Rectal smooth muscle tissue (tissue), 1 donor: ENCODE data around the gene LSAMP.

Source experiments
- H3K27ac ChIP-seq: one replicate; pipeline ENCODE4 v1.7.0; 2013; ENCODE audit warnings: low read depth, low read length, inconsistent platforms
- H3K27me3 ChIP-seq: one replicate; pipeline ENCODE4 v1.7.0; 2013; ENCODE audit warnings: low read length; ENCODE audit not compliant: control insufficient read depth, insufficient read depth
- H3K36me3 ChIP-seq: one replicate; pipeline ENCODE4 v1.7.0; 2013; ENCODE audit warnings: low read length; ENCODE audit not compliant: control insufficient read depth, insufficient read depth
- H3K4me1 ChIP-seq: one replicate; pipeline ENCODE4 v1.7.0; 2013; ENCODE audit warnings: low read length; ENCODE audit not compliant: control insufficient read depth, insufficient read depth
- H3K4me3 ChIP-seq: one replicate; pipeline ENCODE4 v1.7.0; 2013; ENCODE audit warnings: low read length
- H3K9ac ChIP-seq: one replicate; pipeline ENCODE4 v1.7.0; 2013; ENCODE audit warnings: low read length

Gene LSAMP

GRCh38 chr3:115947325-115947724 lies 498.0 kb downstream of the LSAMP start:
- Histone ChIP-seq H3K4me3 (no peak overlapping the region), H3K27me3 (no peaks in the 10 kb centered on the region), H3K4me1 (no peaks in the 10 kb centered on the region), H3K9ac (no peak overlapping the region), H3K36me3 (no peaks in the 10 kb centered on the region), H3K27ac (no peak overlapping the region)

GRCh38 chr3:115943579-115943978 lies 501.7 kb downstream of the LSAMP start:
- Histone ChIP-seq H3K4me3 (no peak overlapping the region), H3K27me3 (no peaks in the 10 kb centered on the region), H3K36me3 (no peaks in the 10 kb centered on the region), H3K27ac (no peak overlapping the region), H3K9ac (no peak overlapping the region), H3K4me1 (no peaks in the 10 kb centered on the region)

- H3K9ac ChIP-seq = no peak overlapping the region
- H3K4me3 ChIP-seq = no peak overlapping the region
- H3K27me3 ChIP-seq = no peaks in the 10 kb centered on the region
- no peaks in the 10 kb centered on the region for H3K36me3 ChIP-seq
- H3K27ac ChIP-seq = no peak overlapping the region
- no peaks in the 10 kb centered on the region for H3K4me1 ChIP-seq
Measured at GRCh38 chr3:115937054-115937453, 508.2 kb downstream of the LSAMP start.

- Histone ChIP-seq H3K9ac (no peak overlapping the region), H3K27ac (no peak overlapping the region), H3K27me3 (no peaks in the 10 kb centered on the region), H3K36me3 (no peaks in the 10 kb centered on the region), H3K4me1 (no peaks in the 10 kb centered on the region), H3K4me3 (no peak overlapping the region)
Measured at GRCh38 chr3:115932807-115933206, 512.5 kb downstream of the LSAMP start.

- Histone ChIP-seq H3K27me3 (no peaks in the 10 kb centered on the region), H3K4me3 (no peak overlapping the region), H3K4me1 (no peaks in the 10 kb centered on the region), H3K9ac (no peak overlapping the region), H3K36me3 (no peaks in the 10 kb centered on the region), H3K27ac (no peak overlapping the region)
Measured at GRCh38 chr3:115931581-115931980, 513.7 kb downstream of the LSAMP start.

GRCh38 chr3:115930922-115931321 lies 514.4 kb downstream of the LSAMP start:
- no peaks in the 10 kb centered on the region for H3K4me1 ChIP-seq
- no peak overlapping the region for H3K4me3 ChIP-seq
- no peak overlapping the region for H3K9ac ChIP-seq
- no peak overlapping the region for H3K27ac ChIP-seq
- H3K27me3 ChIP-seq = no peaks in the 10 kb centered on the region
- no peaks in the 10 kb centered on the region for H3K36me3 ChIP-seq

- Histone ChIP-seq H3K4me3 (no peak overlapping the region), H3K27ac (no peak overlapping the region), H3K4me1 (no peaks in the 10 kb centered on the region), H3K9ac (no peak overlapping the region), H3K27me3 (no peaks in the 10 kb centered on the region), H3K36me3 (no peaks in the 10 kb centered on the region)
Measured at GRCh38 chr3:115930168-115930567, 515.1 kb downstream of the LSAMP start.

- Histone ChIP-seq H3K27ac (no peak overlapping the region), H3K36me3 (no peaks in the 10 kb centered on the region), H3K27me3 (no peaks in the 10 kb centered on the region), H3K9ac (no peak overlapping the region), H3K4me1 (no peaks in the 10 kb centered on the region), H3K4me3 (no peak overlapping the region)
Measured at GRCh38 chr3:115928376-115928775, 516.9 kb downstream of the LSAMP start.

- Histone ChIP-seq H3K27me3 (no peaks in the 10 kb centered on the region), H3K9ac (no peak overlapping the region), H3K36me3 (no peaks in the 10 kb centered on the region), H3K4me3 (no peak overlapping the region), H3K4me1 (no peaks in the 10 kb centered on the region), H3K27ac (no peak overlapping the region)
Measured at GRCh38 chr3:115927197-115927596, 518.1 kb downstream of the LSAMP start.

GRCh38 chr3:115922681-115923347 lies 522.5 kb downstream of the LSAMP start:
- Histone ChIP-seq H3K27ac (no peak overlapping the region), H3K9ac (no peak overlapping the region), H3K4me3 (no peak overlapping the region), H3K27me3 (no peaks in the 10 kb centered on the region), H3K36me3 (no peaks in the 10 kb centered on the region), H3K4me1 (no peaks in the 10 kb centered on the region)

GRCh38 chr3:115921711-115922110 lies 523.6 kb downstream of the LSAMP start:
- Histone ChIP-seq H3K27ac (no peak overlapping the region), H3K27me3 (no peaks in the 10 kb centered on the region), H3K4me3 (no peak overlapping the region), H3K36me3 (no peaks in the 10 kb centered on the region), H3K4me1 (no peaks in the 10 kb centered on the region), H3K9ac (no peak overlapping the region)

GRCh38 chr3:115918900-115919299 lies 526.4 kb downstream of the LSAMP start:
- Histone ChIP-seq H3K27me3 (no peaks in the 10 kb centered on the region), H3K27ac (no peak overlapping the region), H3K36me3 (no peaks in the 10 kb centered on the region), H3K9ac (no peak overlapping the region), H3K4me3 (no peak overlapping the region), H3K4me1 (no peaks in the 10 kb centered on the region)

GRCh38 chr3:115916866-115917265 lies 528.4 kb downstream of the LSAMP start:
- no peak overlapping the region for H3K9ac ChIP-seq
- no peaks in the 10 kb centered on the region for H3K36me3 ChIP-seq

More at GRCh38 chr3:115916866-115917265, 528.4 kb downstream of the LSAMP start:
- no peak overlapping the region for H3K4me3 ChIP-seq
- H3K27ac ChIP-seq = no peak overlapping the region
- no peaks in the 10 kb centered on the region for H3K27me3 ChIP-seq
- no peaks in the 10 kb centered on the region for H3K4me1 ChIP-seq
